Loucy (cell line): ENCODE results near the gene DCUN1D4.

ENCODE experiments used
- H2AFZ ChIP-seq: fragments of 200-600 bp; sonication (generic); 2 replicates; pipeline ENCODE4 v1.6.0; 2016; ENCODE audit warnings: antibody characterized with exemption, mild to moderate bottlenecking, low read length, moderate library complexity
- H3F3A ChIP-seq: fragments of 200-600 bp; 2 replicates; pipeline ENCODE4 v1.6.0; 2016; ENCODE audit warnings: antibody characterized with exemption, low read depth, mild to moderate bottlenecking
- H3K27me3 ChIP-seq: fragments of 200-600 bp; sonication (generic); 2 replicates; pipeline ENCODE4 v1.6.1; 2014; ENCODE audit warnings: low read length, mild to moderate bottlenecking; ENCODE audit not compliant: insufficient read depth, poor library complexity, severe bottlenecking
- H3K36me3 ChIP-seq: fragments of 200-600 bp; sonication (generic); 2 replicates; pipeline ENCODE4 v1.6.1; 2016; ENCODE audit warnings: low read length; ENCODE audit not compliant: insufficient read depth
- H3K4me1 ChIP-seq: fragments of 200-600 bp; sonication (generic); 2 replicates; pipeline ENCODE4 v1.5.1; 2014; ENCODE audit warnings: low read length, mild to moderate bottlenecking; ENCODE audit not compliant: insufficient read depth, poor library complexity, severe bottlenecking
- H3K4me2 ChIP-seq: fragments of 200-600 bp; sonication (generic); 2 replicates; pipeline ENCODE4 v1.6.0; 2014; ENCODE audit warnings: antibody characterized with exemption, low read length, low read depth, mild to moderate bottlenecking; ENCODE audit not compliant: poor library complexity, severe bottlenecking
- H3K4me3 ChIP-seq: fragments of 200-600 bp; sonication (generic); 2 replicates; pipeline ENCODE4 v1.5.1; 2014; ENCODE audit warnings: low read length, mild to moderate bottlenecking, mixed read lengths; ENCODE audit not compliant: poor library complexity, severe bottlenecking
- H3K79me2 ChIP-seq: fragments of 200-600 bp; sonication (generic); 2 replicates; pipeline ENCODE4 v1.6.1; 2014; ENCODE audit warnings: low read length; ENCODE audit not compliant: insufficient read depth
- H3K9ac ChIP-seq: fragments of 200-600 bp; sonication (generic); 2 replicates; pipeline ENCODE4 v1.6.0; 2014; ENCODE audit warnings: mild to moderate bottlenecking, low read depth, low read length, moderate library complexity; ENCODE audit not compliant: poor library complexity, severe bottlenecking
- H3K9me2 ChIP-seq: fragments of 200-600 bp; sonication (generic); replicated peaks from 2 replicates; pipeline ENCODE4 v1.6.1; 2016; ENCODE audit warnings: low read depth, low read length, mixed read lengths
- H3K9me3 ChIP-seq: fragments of 200-600 bp; sonication (generic); 2 replicates; pipeline ENCODE4 v1.6.1; 2014; ENCODE audit warnings: mild to moderate bottlenecking, antibody characterized with exemption, low read length, low read depth; ENCODE audit not compliant: insufficient read depth
- H4K20me1 ChIP-seq: fragments of 200-600 bp; sonication (generic); 2 replicates; pipeline ENCODE4 v1.6.0; 2014; ENCODE audit warnings: antibody characterized with exemption, low read length, mild to moderate bottlenecking; ENCODE audit not compliant: insufficient read depth, poor library complexity, severe bottlenecking
- EZH2phosphoT487 ChIP-seq: fragments of 200-600 bp; IDR thresholded peaks from 2 replicates; pipeline ENCODE4 v1.6.1; 2018; ENCODE audit warnings: antibody characterized with exemption, mild to moderate bottlenecking, moderate library complexity, borderline replicate concordance
- TF ChIP-seq, protein P1 (sequence below): fragments of 200-600 bp; sonication (generic); conservative IDR thresholded peaks from 2 replicates; pipeline ENCODE4 v1.5.1; 2014; ENCODE audit warnings: mild to moderate bottlenecking, antibody characterized with exemption, low read length

The DCUN1D4 gene

DNA sequence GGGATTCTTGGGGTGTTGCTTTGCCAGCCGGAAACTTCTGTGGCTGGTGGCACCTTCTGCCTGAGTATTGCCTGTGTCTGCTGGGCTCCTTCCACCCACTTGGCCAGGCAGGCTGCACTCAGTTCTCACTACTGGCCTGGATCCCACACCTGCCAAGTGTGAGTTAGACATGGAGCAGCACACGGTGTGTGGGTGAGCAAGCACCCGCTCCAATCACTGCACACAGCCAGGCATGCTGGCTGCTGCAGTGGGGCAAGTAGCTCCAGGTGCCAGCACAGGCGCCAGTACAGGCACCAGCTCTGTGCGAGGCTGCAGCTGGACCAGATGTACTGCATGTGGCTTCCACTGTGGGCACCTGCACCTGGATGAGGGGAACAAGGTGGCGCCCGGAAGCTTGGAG is 23.9 kb downstream of the DCUN1D4 start:
- Histone ChIP-seq H4K20me1 (peaks cover 4% of the 10 kb centered on the region), H3F3A (no peaks in the 10 kb centered on the region), H3K9me3 (no peaks in the 10 kb centered on the region), H3K4me1 (no peaks in the 10 kb centered on the region), H3K9ac (no peak overlapping the region), H3K27me3 (no peaks in the 10 kb centered on the region), H2AFZ (no peak overlapping the region), H3K4me2 (no peak overlapping the region), H3K79me2 (peaks cover 6% of the 10 kb centered on the region; the same call in 1 of the 2 replicates), H3K9me2 (no peaks in the 10 kb centered on the region), H3K4me3 (no peak overlapping the region), H3K36me3 (peaks cover 66% of the 10 kb centered on the region)
- TF ChIP-seq, protein P1, sequence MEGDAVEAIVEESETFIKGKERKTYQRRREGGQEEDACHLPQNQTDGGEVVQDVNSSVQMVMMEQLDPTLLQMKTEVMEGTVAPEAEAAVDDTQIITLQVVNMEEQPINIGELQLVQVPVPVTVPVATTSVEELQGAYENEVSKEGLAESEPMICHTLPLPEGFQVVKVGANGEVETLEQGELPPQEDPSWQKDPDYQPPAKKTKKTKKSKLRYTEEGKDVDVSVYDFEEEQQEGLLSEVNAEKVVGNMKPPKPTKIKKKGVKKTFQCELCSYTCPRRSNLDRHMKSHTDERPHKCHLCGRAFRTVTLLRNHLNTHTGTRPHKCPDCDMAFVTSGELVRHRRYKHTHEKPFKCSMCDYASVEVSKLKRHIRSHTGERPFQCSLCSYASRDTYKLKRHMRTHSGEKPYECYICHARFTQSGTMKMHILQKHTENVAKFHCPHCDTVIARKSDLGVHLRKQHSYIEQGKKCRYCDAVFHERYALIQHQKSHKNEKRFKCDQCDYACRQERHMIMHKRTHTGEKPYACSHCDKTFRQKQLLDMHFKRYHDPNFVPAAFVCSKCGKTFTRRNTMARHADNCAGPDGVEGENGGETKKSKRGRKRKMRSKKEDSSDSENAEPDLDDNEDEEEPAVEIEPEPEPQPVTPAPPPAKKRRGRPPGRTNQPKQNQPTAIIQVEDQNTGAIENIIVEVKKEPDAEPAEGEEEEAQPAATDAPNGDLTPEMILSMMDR: no peak
- no peak for TF ChIP-seq EZH2phosphoT487

- no peaks in the 10 kb centered on the region for H3K9me3 ChIP-seq
- H3F3A ChIP-seq: no peaks in the 10 kb centered on the region
- no peaks in the 10 kb centered on the region for H3K9me2 ChIP-seq
- peaks cover under 1% of the 10 kb centered on the region for H4K20me1 ChIP-seq
- no peak overlapping the region for H3K4me3 ChIP-seq
- no peak for TF ChIP-seq EZH2phosphoT487
- TF ChIP-seq, protein P1: no peak
- H3K4me2 ChIP-seq: no peak overlapping the region
- H3K79me2 ChIP-seq: peaks cover 2% of the 10 kb centered on the region; the same call in 1 of the 2 replicates
- no peak overlapping the region for H2AFZ ChIP-seq
- no peaks in the 10 kb centered on the region for H3K27me3 ChIP-seq
- H3K36me3 ChIP-seq: peaks cover 77% of the 10 kb centered on the region
- H3K4me1 ChIP-seq: no peaks in the 10 kb centered on the region
- H3K9ac ChIP-seq: no peak overlapping the region
These were observed 24.9 kb downstream of the DCUN1D4 start for GRCh38 chr4:51867689-51868448.

DNA sequence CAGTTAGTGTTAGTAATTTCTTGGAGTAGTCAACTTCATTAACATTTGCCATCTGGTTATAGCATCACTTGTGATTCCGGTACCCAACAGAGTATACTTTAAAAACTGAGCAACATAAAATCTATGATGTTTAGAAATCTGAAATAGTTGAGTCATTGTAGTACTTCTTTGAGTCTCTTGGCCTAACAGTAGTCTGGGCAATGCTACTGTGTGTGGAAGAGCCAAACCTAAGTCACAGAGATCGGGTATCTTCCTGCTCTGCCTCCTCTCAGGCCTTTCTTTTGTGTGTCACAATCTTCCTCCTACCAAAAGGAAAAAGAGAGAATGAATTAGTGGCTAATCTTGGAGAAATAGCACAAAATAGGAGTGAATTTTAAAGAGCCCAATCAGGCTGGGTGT is 25.5 kb downstream of the DCUN1D4 start:
- Histone ChIP-seq H4K20me1 (no peaks in the 10 kb centered on the region), H3K9me3 (no peaks in the 10 kb centered on the region), H3K9ac (no peak overlapping the region), H3K27me3 (no peaks in the 10 kb centered on the region), H3F3A (no peaks in the 10 kb centered on the region), H3K4me1 (no peaks in the 10 kb centered on the region), H3K36me3 (peaks cover 80% of the 10 kb centered on the region), H3K4me2 (no peak overlapping the region), H2AFZ (no peak overlapping the region), H3K4me3 (no peak overlapping the region), H3K9me2 (no peaks in the 10 kb centered on the region), H3K79me2 (no peaks in the 10 kb centered on the region)
- TF ChIP-seq EZH2phosphoT487: no peak
- TF ChIP-seq, protein P1: no peak
